ENCODE data around the gene WDR62.

GRCh38 chr19:36031308-36031707, 23.4 kb upstream of the WDR62 start:
- TF ChIP-seq CTCF (IDR thresholded peaks at IDR 0.05): no peak
- no peak for TF ChIP-seq POLR2A (IDR thresholded peaks at IDR 0.05)

Data from Peyer's patch (tissue), 4 donors.